ENCODE measurements around the gene CFAP61.

CFAP61 gene

DNA sequence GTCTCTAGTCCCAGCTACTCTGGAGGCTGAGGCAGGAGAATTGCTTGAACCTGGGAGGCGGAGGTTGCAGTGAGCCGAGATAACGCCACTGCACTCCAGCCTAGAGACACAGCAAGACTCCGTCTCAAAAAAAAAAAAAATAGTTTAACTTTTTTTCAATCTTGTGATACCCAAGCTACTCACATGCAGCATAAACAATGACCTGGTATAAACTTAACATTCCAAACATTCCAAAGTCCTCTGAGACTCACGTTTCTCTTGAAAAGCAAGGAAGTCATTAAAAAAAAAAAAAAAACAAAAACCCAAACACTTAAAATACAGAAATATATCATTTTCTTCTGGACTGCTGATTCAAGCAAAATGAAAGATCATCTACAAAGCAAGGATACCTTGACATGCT, 14.4 kb upstream of the CFAP61 start:
- DNase-seq, result no peak

- DNase-seq, result no peak
These were observed 13.7 kb upstream of the CFAP61 start for GRCh38 chr20:20038586-20038985.

DNA sequence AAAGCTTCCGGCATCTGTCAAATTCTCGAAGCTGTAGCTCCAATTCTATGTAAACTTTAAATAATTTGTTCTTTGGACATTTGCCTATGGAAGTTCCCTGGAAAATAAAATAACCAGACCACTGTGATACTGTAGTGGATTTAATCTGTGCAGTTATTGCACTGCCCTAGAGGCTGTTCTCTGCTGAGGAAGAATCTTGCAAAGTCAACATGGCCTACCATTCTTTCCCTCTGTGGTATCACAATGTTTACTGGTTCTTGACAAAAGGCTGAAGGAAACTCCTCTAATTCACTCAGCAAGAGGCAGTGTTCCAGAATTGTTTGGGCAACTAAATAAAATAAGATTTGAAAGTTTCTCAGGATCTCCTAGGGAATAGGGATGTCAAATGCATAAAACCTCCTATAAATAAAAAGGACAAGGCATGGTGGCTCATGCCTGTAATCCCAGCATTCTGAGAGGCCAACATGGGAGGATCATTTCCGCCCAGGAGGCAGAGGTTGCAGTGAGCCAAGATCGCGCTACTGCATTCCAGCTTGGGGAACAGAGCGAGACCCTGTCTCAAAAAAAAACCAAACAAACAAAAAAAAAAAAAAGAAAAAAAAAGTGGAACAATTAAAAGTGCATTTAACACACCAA, 12.5 kb upstream of the CFAP61 start:
- no peak for DNase-seq

- no peak for DNase-seq
These were observed 612 bp upstream of the CFAP61 start for GRCh38 chr20:20051767-20052073.

DNA sequence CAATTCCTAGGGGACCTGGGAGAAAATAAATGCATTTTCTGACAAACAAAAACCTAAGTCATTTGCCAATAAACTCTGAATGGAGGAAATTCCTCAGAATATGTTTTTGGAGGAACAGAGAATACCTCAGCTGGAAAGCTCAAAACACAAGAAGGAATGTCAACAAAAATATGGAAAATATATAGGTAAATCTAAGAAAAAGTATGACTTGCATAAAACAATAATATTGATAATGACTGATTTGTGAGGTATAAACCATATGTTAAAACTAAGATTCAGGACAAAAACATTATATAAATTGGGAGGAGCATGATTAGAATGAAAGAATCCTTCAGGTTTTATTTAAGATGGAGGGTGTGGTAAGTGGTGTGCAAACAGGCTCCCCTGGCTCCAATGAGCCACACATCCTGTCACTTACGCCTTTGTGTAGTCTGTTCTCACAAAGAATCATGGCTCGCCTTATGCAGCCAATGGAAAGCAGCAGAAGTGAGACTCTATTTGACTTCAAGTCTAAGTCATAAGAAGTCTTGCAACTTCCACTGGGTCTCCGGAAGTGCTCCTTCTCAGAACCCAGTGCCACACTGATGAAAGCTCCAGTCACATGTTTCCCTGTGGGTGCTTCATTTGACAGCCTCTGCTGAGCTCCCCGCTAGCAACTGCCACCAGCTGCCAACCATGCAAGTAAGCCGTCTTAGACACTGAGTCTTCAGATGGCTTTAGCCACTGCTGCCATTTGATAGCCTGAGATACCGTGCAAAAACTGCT, 8.1 kb downstream of the CFAP61 start:
- DNase-seq, result no peak

DNA sequence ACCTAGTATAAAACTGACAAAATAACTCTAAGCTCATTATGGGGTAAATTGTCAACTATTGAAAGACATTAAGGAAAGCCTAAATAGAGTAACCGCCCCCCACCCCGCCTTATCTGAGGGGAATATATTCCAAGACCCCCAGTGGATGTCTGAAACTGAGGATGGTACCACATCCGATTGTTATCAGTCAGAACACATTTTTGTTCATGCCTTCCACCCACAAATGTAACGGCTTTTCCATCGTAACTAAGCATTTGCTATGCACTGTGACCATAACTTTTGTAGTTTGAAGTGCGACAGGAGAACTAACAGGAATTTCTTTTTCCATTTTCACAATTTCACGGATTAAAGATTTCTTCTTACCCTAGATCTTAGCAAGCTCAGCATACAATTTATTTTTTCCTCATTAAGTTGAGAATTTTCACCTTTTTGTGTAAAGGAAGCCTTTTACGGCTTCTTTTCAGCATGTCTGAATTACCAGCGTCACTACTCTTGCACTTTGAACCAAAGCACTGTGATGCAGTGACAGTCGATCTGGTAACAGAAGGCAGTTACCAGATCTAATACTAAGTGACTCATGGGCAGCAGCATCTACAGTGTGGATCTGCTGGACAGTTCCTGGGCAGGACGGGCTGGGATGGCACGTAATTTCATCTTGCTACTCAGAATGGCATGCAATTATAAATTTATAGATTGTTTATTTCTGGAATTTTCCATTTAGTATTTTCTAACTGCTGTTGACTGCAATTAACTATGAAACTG, 11.8 kb downstream of the CFAP61 start:
- DNase-seq, result no peak

DNA sequence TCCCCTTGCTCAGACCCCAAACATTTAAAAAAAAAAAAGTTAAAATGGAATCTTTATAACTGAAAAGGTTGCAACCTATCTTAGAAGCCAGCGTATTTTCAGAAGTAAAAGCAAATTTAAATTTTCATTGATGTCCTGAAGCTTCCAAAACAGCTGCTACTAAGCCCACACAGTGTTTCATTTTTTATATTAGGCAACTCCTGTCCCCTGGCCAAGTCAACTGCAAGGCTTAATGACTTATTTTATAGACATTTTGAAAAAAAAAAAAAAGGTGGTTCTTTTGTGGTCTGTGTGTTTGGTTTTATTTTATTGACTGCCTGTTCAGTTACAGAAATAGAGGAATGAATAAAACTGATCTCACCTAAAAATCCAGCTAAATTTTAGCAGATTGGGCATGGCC, 13.0 kb downstream of the CFAP61 start:
- DNase-seq, result no peak

DNA sequence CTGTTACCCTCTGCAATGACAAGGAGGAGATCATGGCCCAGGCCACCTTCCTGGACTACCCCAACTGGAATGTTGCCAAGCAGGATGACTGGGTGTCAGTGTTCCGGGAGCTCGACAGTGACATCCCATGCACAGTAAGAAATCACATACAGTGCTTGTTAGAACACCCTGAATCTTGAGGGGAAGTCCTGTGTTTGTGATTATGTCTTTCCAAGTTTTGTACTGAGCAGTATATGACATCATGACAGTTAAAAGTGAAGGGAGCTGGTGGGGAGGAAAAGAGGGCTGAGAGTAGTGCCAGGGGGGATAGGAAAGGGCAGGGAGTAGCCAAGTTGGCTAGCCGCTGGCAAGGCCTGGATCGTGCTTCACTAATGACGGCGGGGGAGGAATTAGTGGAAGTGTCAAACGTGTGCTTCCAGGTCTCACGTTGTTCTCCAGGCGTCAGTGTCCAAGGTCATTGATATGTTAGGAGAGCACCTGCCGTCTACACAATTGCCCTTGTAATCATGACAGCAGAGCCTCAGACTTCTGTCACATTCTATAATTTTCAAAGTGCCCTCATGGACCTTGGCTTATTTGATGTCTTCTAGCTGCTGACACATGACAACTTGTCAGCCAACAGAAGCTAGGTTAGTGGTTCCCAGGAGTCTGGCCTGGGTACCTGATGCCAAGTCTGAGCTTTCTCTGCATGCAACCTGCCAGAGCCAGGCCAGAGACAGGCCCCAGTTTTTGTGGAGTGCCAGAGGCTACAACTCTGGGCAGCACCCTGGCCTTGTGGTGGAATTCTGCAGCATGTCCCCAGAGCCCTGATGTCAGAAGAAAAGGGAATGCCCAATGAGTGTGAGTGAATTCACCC, 18.8 kb downstream of the CFAP61 start:
- DNase-seq, result no peak

- DNase-seq, result no peak
These were observed 21.6 kb downstream of the CFAP61 start for GRCh38 chr20:20073801-20074371.

- no peak for DNase-seq
These were observed 22.7 kb downstream of the CFAP61 start for GRCh38 chr20:20075032-20075431.

DNA sequence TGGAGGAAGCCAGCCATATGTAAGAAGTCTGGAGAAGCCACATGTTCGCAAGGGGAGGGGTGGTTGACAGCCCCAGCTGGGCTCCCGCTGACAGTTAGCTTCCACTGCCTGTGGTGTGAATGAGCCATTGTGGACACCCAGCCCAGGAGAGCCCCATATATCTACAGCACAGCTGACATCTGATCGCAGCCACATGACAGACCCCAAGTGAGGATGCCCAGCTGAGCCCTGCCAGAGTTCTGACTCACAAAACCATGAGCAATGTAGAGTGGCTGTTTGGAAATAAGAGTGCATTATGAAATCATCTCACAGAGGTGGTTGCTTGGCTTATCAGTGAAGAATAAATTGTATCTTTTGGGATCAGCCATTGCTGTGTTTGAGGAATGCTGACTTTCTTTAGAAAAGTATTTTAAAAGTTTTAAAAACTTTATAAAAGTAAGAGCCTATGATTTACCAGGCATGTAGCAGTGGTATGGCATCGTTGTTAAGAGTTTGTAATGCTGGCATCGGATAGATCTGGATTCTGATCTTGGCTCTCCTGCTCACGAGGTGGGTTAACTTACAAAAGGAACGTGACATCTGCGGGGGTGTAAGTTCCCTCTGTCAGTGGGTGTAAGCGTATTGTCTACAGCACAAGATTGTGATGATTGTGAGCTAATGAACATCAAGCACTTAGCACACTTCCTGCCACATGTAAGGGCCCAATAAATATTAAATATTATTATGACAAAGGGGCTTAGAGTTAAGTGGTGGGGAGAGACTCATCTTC, 24.1 kb downstream of the CFAP61 start:
- DNase-seq, result no peak

GRCh38 chr20:20078041-20078440, 25.7 kb downstream of the CFAP61 start:
- no peak for DNase-seq

GRCh38 chr20:20079102-20079784, 26.9 kb downstream of the CFAP61 start:
- DNase-seq, result no peak

DNA sequence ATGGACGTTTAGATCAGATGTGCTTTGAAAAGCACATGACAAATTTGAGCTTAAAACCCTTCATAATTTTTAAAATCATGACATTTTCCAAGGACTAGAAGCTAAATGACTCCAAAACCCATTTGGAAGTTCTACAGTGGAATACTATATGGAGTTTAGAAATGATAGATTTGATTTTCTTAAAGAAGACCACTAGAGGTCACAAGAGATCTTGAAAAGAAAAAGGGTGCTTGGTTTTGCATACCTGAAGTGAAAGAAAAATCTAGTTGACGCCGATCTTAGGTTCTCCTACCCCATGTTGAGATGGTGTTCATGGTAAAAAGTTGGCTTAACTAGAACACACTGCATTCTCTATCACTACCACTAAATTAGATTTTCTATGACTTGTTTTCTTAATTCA, 31.5 kb downstream of the CFAP61 start:
- DNase-seq, result peak; percentile 33

- no peak for DNase-seq
These were observed 32.0 kb downstream of the CFAP61 start for GRCh38 chr20:20084296-20084752.

DNA sequence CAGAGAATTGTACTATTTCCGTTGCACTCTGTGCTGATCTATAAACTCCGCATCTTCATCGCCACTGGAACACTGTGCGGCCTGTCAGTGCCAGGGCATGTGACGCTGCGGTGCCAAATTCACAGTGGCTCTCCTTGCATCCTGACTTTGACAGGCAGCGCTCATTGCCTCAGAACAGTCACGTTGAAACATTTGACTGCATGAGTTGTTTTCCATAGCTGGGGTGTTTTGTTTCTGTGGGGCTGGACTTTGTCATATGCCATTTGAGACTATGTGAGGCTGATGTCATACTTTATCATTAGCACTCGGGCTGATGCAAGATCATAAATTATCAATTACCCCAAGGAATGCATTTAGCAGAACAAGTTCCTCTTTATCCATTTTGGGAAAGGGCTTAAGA, 32.7 kb downstream of the CFAP61 start:
- no peak for DNase-seq

- no peak for DNase-seq
These were observed 33.5 kb downstream of the CFAP61 start for GRCh38 chr20:20085812-20086211.

DNA sequence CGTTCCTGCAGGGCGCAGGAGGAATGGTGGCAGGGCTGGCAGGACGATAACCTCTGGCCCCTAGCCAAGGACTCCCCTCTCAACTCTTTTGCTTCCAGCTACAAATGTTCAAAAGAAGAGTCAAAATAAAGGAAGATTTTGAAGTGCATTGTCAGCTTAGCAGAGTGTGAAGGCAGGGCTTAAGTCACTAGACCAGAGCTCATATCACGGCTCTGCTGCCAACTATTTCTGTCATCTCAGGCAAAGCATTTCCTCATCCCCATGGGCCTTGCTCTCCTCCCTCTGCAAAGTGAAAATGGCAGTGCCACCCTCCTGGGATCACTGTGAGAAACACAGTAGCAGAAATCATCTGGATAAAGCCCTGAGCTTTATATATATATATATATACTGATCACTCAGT, 36.7 kb downstream of the CFAP61 start:
- DNase-seq, result no peak

DNA sequence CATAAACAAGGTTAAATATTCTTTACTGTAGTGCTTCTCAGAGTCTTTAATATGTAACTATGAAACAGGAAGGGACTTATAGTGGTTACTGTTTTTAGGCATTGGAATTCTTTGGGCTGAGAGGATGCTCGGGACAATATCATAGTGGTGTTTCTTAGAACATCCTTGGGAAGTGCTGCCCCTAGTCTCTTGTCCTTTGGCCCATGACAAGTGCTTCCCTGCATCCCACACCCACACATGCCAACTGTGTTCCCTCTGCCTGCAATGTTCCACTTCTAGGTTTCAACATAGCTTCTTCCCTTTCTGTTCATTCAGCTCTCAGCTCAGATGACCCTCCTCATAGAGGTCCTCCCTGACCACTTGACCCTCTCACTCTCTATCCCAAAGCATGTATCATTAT, 37.6 kb downstream of the CFAP61 start:
- no peak for DNase-seq

DNA sequence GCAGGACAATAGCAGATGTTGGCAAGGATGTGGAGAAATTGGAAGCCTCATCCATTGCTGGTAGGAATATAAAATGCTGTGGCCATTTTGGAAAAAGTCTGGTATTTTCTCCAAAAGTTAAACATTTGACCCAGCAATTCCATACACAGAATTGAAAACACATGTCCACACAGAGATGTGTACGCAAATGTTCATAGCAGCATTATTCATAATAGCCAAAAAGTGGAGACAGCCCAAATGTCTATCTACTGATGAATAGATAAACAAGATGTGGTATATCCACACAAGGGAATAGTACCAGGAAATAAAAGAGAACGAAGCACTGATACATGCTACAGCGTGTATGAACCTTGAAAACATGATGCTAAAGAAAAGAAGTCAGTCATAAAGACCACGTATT, 40.5 kb downstream of the CFAP61 start:
- DNase-seq, result no peak

- no peak for DNase-seq
These were observed 42.1 kb downstream of the CFAP61 start for GRCh38 chr20:20094410-20094809.

All from CD4-positive, alpha-beta T cell treated with Interleukin-10 for 1 hour (primary cell).